ENCODE measurements around the gene TFCP2L1.

Gene TFCP2L1

DNA sequence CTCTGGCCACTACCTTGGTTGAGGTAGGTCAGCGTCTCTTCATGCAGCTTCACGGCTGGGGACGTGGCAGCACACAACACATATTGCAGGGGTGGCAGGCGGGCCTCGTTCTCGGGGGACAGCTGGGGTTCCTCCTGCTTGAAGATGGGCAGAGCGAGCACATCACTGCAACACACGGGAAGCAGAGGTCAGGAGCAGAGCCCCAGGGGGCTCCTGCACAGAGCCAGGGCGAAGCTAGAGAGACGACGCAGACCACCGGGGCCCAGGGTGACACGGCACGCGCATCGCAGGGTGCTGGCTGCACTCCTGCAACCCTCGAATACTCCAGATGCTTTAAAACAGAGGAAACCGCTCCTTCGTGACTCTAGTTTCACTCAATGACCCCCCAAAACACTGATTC is 3.9 kb downstream of the TFCP2L1 start:
- H3K36me3 ChIP-seq (ENCODE audit: control insufficient read depth in 2 of 2, insufficient read depth in 1 of 2, low read length in 2 of 2): peaks cover 3 to 13% of the 10 kb centered on the region in 2 experiments; a peak in 1 of 3 replicates
- ChIA-PET POLR2A (no interaction called here), CTCF (no interaction called here)
- no peak for TF ChIP-seq ATF2 (tag by site-specific recombination; IDR thresholded peaks at IDR 0.05; ENCODE audit: low read depth)
- TF ChIP-seq ZNF121 (tag by site-specific recombination; IDR thresholded peaks at IDR 0.05): no peak
- no peak for TF ChIP-seq CTCF (tag by site-specific recombination; IDR thresholded peaks at IDR 0.05)
- no peak for TF ChIP-seq KLF7 (tag by site-specific recombination; IDR thresholded peaks at IDR 0.05; ENCODE audit: borderline replicate concordance)
- TF ChIP-seq ZNF202 (tag by site-specific recombination; IDR thresholded peaks at IDR 0.05; ENCODE audit: borderline replicate concordance): no peak
- no peak overlapping the region for H3K4me3 ChIP-seq (ENCODE audit: low read depth, low read length)
- H3K9me3 ChIP-seq (ENCODE audit: control insufficient read depth, insufficient read depth, low read depth, low read length): no peaks in the 10 kb centered on the region
- peaks cover 16% of the 10 kb centered on the region for H3K4me1 ChIP-seq (ENCODE audit: control insufficient read depth, insufficient read depth, low read length)
- H3K27ac ChIP-seq (ENCODE audit: extremely low read depth, low read depth, low read length): no peak overlapping the region

- TF ChIP-seq ZBTB1 (tag by site-specific recombination; IDR thresholded peaks at IDR 0.05) (no peak), ZNF473 (tag by site-specific recombination; IDR thresholded peaks at IDR 0.05) (no peak), CTCF (tag by site-specific recombination; IDR thresholded peaks at IDR 0.05) (no peak), ZNF501 (tag by site-specific recombination; IDR thresholded peaks at IDR 0.05) (no peak), ZNF416 (tag by site-specific recombination; IDR thresholded peaks at IDR 0.05) (no peak), KLF16 (tag by site-specific recombination; IDR thresholded peaks at IDR 0.05) (no peak), ZNF596 (tag by site-specific recombination; IDR thresholded peaks at IDR 0.05) (no peak)
- Histone ChIP-seq H3K27ac (ENCODE audit: extremely low read depth, low read depth, low read length) (no peak overlapping the region), H3K4me1 (ENCODE audit: control insufficient read depth, insufficient read depth, low read length) (peaks cover 16% of the 10 kb centered on the region), H3K9me3 (ENCODE audit: control insufficient read depth, insufficient read depth, low read depth, low read length) (no peaks in the 10 kb centered on the region), H3K36me3 (ENCODE audit: control insufficient read depth in 2 of 2, insufficient read depth in 1 of 2, low read length in 2 of 2) (peaks cover 5 to 13% of the 10 kb centered on the region in 2 experiments; a peak in 2 of 3 replicates), H3K4me3 (ENCODE audit: low read depth, low read length) (no peak overlapping the region)
- CTCF ChIA-PET: interaction anchor here (0.7 to 1.5 kb wide), 2 partner anchors 18 to 45 kb away, joined by 3 to 4 read pairs; no protein-coding TSS in a partner anchor
- POLR2A ChIA-PET: no interaction called here
Observed at GRCh38 chr2:121279476-121280220, 5.4 kb downstream of the TFCP2L1 start.

- Histone ChIP-seq H3K9me3 (ENCODE audit: control insufficient read depth, insufficient read depth, low read depth, low read length) (no peaks in the 10 kb centered on the region), H3K4me3 (ENCODE audit: low read depth, low read length) (no peak overlapping the region), H3K36me3 (ENCODE audit: control insufficient read depth in 2 of 2, insufficient read depth in 1 of 2, low read length in 2 of 2) (peaks cover 7 to 13% of the 10 kb centered on the region in 2 experiments; a peak in 2 of 3 replicates), H3K27ac (ENCODE audit: extremely low read depth, low read depth, low read length) (no peak overlapping the region), H3K4me1 (ENCODE audit: control insufficient read depth, insufficient read depth, low read length) (no peaks in the 10 kb centered on the region)
- CTCF ChIA-PET: interaction anchor here (1.6 kb wide), 1 partner anchor 181 kb away, joined by 5 read pairs; no protein-coding TSS in a partner anchor
- POLR2A ChIA-PET: no interaction called here
- TF ChIP-seq MYNN (tag by site-specific recombination; IDR thresholded peaks at IDR 0.05; ENCODE audit: borderline replicate concordance): no peak
- TF ChIP-seq PRDM4 (tag by site-specific recombination; IDR thresholded peaks at IDR 0.05): no peak
- TF ChIP-seq ZNF239 (tag by site-specific recombination; IDR thresholded peaks at IDR 0.05): no peak
- no peak for TF ChIP-seq ZNF670 (tag by site-specific recombination; IDR thresholded peaks at IDR 0.05; ENCODE audit: low read depth)
- TF ChIP-seq KLF7 (tag by site-specific recombination; IDR thresholded peaks at IDR 0.05; ENCODE audit: borderline replicate concordance): no peak
- TF ChIP-seq ZNF624 (tag by site-specific recombination; IDR thresholded peaks at IDR 0.05): no peak
- TF ChIP-seq ZNF776 (tag by site-specific recombination; IDR thresholded peaks at IDR 0.05; ENCODE audit: borderline replicate concordance): no peak
- no peak for TF ChIP-seq ZNF311 (tag by site-specific recombination; IDR thresholded peaks at IDR 0.05; ENCODE audit: borderline replicate concordance)
- TF ChIP-seq SP7 (tag by site-specific recombination; IDR thresholded peaks at IDR 0.05): no peak
- TF ChIP-seq ZNF121 (tag by site-specific recombination; IDR thresholded peaks at IDR 0.05): no peak
Observed at GRCh38 chr2:121276341-121276740, 8.7 kb downstream of the TFCP2L1 start.
